Vagina (tissue), 2 donors: ENCODE measurements around the gene USH1C. TPM values are rescaled to one million over a fixed set of nuclear protein-coding genes. Genes with fewer than 3 reads are reported as not detected.

Experiments
- DNase-seq, 2 donors: peaks; one replicate each; pipeline ENCODE4 v3.0.0-alpha.2; 2017; ENCODE audit errors: extremely low spot score in 2 of 2
- H3K27ac ChIP-seq: fragments of 200-600 bp; sonication (generic); one replicate; pipeline ENCODE4 v1.5.1; 2019
- H3K27me3 ChIP-seq: fragments of 200-600 bp; sonication (generic); one replicate; pipeline ENCODE4 v1.5.1; 2019
- H3K36me3 ChIP-seq, 2 donors: fragments of 200-600 bp; sonication (generic); one replicate each; pipeline ENCODE4 v1.5.1; 2017 to 2019
- H3K4me1 ChIP-seq: fragments of 200-600 bp; sonication (generic); one replicate; pipeline ENCODE4 v1.5.1; 2019
- H3K4me3 ChIP-seq, 2 donors: fragments of 200-600 bp; sonication (generic); 1 replicate in 1 of 2; 2 replicates in 1 of 2; pipeline ENCODE4 v1.5.1; 2016 to 2019
- H3K9me3 ChIP-seq: fragments of 200-600 bp; sonication (generic); one replicate; pipeline ENCODE4 v1.5.1; 2019
- CTCF ChIP-seq, 3 experiments: fragments of 450-650 bp in 2 of 3; fragments of 200-600 bp in 1 of 3; sonication (generic) in 1 of 3; IDR thresholded peaks; one replicate each; pipeline ENCODE4 v1.5.1; 2017 to 2019; ENCODE audit warnings: antibody characterized with exemption in 3 of 3, mild to moderate bottlenecking in 2 of 3, moderate library complexity in 2 of 3
- POLR2A ChIP-seq, 2 donors: fragments of 450-650 bp; IDR thresholded peaks; one replicate each; pipeline ENCODE4 v1.6.1; 2017; ENCODE audit warnings: antibody characterized with exemption in 2 of 2, mild to moderate bottlenecking in 2 of 2, moderate library complexity in 2 of 2
- POLR2AphosphoS5 ChIP-seq, 2 donors: sonication (generic); formaldehyde crosslinking; IDR thresholded peaks; one replicate each; pipeline ENCODE4 v1.9.0; 2017; ENCODE audit warnings: antibody characterized with exemption in 2 of 2, mild to moderate bottlenecking in 2 of 2, low read depth in 1 of 2; ENCODE audit not compliant: insufficient read depth in 1 of 2
- intact Hi-C: fragments of 100-400 bp; cut with DNase I; formaldehyde crosslinking; loops from one replicate; pipeline ENCODE4 v1.15.1; 2023
- total RNA-seq: library from RNA; depleted of rRNA; stranded (reverse); fragments of >200 nt; gene quantifications from one replicate; pipeline ENCODE4 v1.2.3, GENCODE V29; 2016

The USH1C gene
- total RNA-seq, 1 donor from 2014 or later: not detected

- no peaks in the 10 kb centered on the region for H3K4me1 ChIP-seq
- intact Hi-C loops: no loop called here
- no peak for DNase-seq
- H3K27ac ChIP-seq: no peak overlapping the region
- H3K27me3 ChIP-seq: no peaks in the 10 kb centered on the region
- H3K36me3 ChIP-seq: no peaks in the 10 kb centered on the region
- no peak for TF ChIP-seq CTCF (IDR thresholded peaks at IDR 0.05)
- no peak for TF ChIP-seq POLR2A (IDR thresholded peaks at IDR 0.05)
- TF ChIP-seq POLR2AphosphoS5 (IDR thresholded peaks at IDR 0.05; ENCODE audit: insufficient read depth in 1 of 2, low read depth in 1 of 2): no peak
- H3K4me3 ChIP-seq: no peak overlapping the region
- no peaks in the 10 kb centered on the region for H3K9me3 ChIP-seq
These were observed 55.7 kb downstream of the USH1C start for GRCh38 chr11:17488563-17488962.

DNA sequence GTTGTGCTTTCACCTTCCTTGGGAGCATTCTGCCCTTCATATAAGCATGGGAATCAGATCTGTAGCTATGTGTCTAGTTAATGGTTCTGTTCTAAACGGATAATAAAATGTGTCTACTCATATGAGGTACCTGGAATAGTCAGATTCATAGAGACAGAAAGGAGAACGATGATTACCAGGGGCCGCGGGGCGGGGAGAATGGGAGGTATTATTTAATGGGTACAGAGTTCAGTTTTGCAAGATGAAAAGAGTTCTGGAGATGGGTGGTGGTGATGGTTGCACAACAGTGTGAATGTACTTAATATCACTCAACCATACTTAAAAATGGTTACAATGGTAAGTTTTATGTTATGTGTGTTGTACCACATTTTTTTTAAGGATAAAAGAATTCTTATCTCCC, 57.6 kb downstream of the USH1C start:
- no peak for TF ChIP-seq CTCF (IDR thresholded peaks at IDR 0.05)
- TF ChIP-seq POLR2A (IDR thresholded peaks at IDR 0.05): no peak
- no peak for TF ChIP-seq POLR2AphosphoS5 (IDR thresholded peaks at IDR 0.05; ENCODE audit: insufficient read depth in 1 of 2, low read depth in 1 of 2)
- no peaks in the 10 kb centered on the region for H3K9me3 ChIP-seq
- no peak for DNase-seq
- intact Hi-C loops: no loop called here
- no peak overlapping the region for H3K27ac ChIP-seq
- no peaks in the 10 kb centered on the region for H3K36me3 ChIP-seq
- H3K27me3 ChIP-seq: no peaks in the 10 kb centered on the region
- H3K4me3 ChIP-seq: no peak overlapping the region
- no peaks in the 10 kb centered on the region for H3K4me1 ChIP-seq

DNA sequence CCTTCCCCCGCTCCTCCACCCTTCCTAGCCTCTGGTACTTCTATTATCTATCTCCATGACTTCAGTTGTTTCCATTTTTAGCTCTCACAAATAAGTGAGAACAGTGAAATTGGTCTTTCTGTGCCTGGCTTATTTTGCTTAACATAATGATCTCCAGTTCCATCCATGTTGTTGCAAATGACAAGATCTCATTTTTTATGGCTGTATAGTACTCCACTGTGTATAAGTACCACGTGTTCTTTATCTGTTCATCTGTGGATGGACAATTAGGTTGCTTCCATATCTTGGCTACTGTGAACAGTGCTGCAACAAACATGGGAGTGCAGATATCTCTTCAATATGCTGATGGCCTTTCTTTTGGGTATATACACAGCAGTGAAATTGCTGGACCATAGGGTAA, 60.7 kb downstream of the USH1C start:
- DNase-seq: no peak

GRCh38 chr11:17481905-17482304, 62.3 kb downstream of the USH1C start:
- TF ChIP-seq POLR2A (IDR thresholded peaks at IDR 0.05): no peak
- no peak for TF ChIP-seq POLR2AphosphoS5 (IDR thresholded peaks at IDR 0.05; ENCODE audit: insufficient read depth in 1 of 2, low read depth in 1 of 2)
- no peak for TF ChIP-seq CTCF (IDR thresholded peaks at IDR 0.05)
- no peak for DNase-seq
- intact Hi-C loops: no loop called here
- Histone ChIP-seq H3K9me3 (no peaks in the 10 kb centered on the region), H3K4me3 (no peak overlapping the region), H3K27ac (no peak overlapping the region), H3K4me1 (no peaks in the 10 kb centered on the region), H3K27me3 (no peaks in the 10 kb centered on the region), H3K36me3 (no peaks in the 10 kb centered on the region)

More for the DNA sequence above, 60.7 kb downstream of the USH1C start:
- H3K4me1 ChIP-seq: no peaks in the 10 kb centered on the region
- no peaks in the 10 kb centered on the region for H3K9me3 ChIP-seq
- intact Hi-C loops: no loop called here
- H3K27me3 ChIP-seq: no peaks in the 10 kb centered on the region
- H3K4me3 ChIP-seq: no peak overlapping the region
- H3K27ac ChIP-seq: no peak overlapping the region
- H3K36me3 ChIP-seq: no peaks in the 10 kb centered on the region
- TF ChIP-seq POLR2AphosphoS5 (IDR thresholded peaks at IDR 0.05; ENCODE audit: insufficient read depth in 1 of 2, low read depth in 1 of 2): no peak
- TF ChIP-seq CTCF (IDR thresholded peaks at IDR 0.05): no peak
- no peak for TF ChIP-seq POLR2A (IDR thresholded peaks at IDR 0.05)

DNA sequence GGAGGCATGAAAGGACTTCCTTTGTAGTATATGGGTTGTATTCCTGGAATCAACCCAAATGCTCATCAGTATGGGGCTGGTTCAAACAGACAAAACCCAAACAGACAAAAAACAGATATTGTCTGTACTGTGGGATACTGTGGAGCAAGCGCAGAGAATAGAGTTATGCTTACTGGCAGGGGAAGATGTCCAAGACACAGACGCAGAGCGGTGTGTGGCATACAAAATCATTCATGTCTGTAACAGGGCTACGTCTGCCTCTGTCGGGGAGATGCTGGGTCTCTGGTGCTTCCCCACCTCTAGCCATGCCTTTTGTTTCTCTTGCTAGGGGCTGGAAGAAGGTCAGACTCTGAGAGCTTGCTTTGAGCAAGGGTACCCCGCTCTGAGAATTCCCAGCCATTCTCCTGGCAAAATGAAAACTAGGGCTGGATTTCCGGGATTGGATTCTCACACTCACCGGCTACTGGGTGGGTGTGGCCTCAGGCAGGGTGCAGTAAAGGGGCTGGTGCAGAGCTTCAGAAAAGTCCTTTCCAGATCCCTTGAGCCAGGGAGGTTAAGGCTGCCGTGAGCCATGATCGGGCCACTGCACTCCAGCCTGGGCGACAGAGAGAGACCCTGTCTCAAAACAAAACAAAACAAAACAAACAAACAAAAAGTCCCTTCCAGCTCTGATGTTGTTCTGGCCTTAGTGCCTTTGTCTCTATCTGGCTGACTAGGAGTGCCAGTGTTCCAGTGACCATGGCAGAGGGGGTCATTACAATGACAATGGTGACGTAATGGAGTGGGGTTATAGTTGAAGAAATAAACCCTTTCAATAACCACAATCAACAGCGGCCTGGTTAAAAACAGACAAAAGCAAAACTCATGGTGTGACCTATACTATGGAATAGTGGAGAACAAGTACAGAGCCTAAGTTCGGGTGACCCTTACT, 64.7 kb downstream of the USH1C start:
- intact Hi-C loops: no loop called here
- no peaks in the 10 kb centered on the region for H3K9me3 ChIP-seq

More for the DNA sequence above, 64.7 kb downstream of the USH1C start:
- TF ChIP-seq POLR2A (IDR thresholded peaks at IDR 0.05) (no peak), CTCF (IDR thresholded peaks at IDR 0.05) (no peak), POLR2AphosphoS5 (IDR thresholded peaks at IDR 0.05; ENCODE audit: insufficient read depth in 1 of 2, low read depth in 1 of 2) (no peak)
- no peak overlapping the region for H3K4me3 ChIP-seq
- H3K4me1 ChIP-seq: no peaks in the 10 kb centered on the region
- no peak overlapping the region for H3K27ac ChIP-seq
- H3K27me3 ChIP-seq: no peaks in the 10 kb centered on the region
- no peak for DNase-seq
- H3K36me3 ChIP-seq: no peaks in the 10 kb centered on the region
